Psoas muscle (tissue), 8 donors: ENCODE results near the gene TOPBP1. TPM values are rescaled to one million over a fixed set of nuclear protein-coding genes. Genes with fewer than 3 reads are reported as not detected.

Experiments
- ATAC-seq, 4 donors: fragments of 200-7000 bp; cut with Tn5 transposase; one replicate each; pipeline ENCODE4 v1.9.1; 2020; ENCODE audit warnings: moderate library complexity in 3 of 4, mild to moderate bottlenecking in 2 of 4
- DNase-seq, 2 donors: peaks; one replicate each; pipeline ENCODE4 v3.0.0-alpha.2; 2020
- H3K27ac ChIP-seq: fragments of 200-600 bp; one replicate; pipeline ENCODE4 v1.8.0; 2022
- H3K27me3 ChIP-seq, 3 donors: fragments of 200-600 bp in 1 of 3; one replicate each; pipeline versions ENCODE4 v1.6.1 to v1.8.0; 2013 to 2022; ENCODE audit warnings: low read length in 2 of 3, mild to moderate bottlenecking in 2 of 3, moderate library complexity in 1 of 3; ENCODE audit not compliant: insufficient read depth in 3 of 3
- H3K36me3 ChIP-seq, 2 donors: fragments of 200-600 bp in 1 of 2; one replicate each; pipeline versions ENCODE4 v1.6.1 to v1.8.0; 2013 to 2022; ENCODE audit warnings: low read depth in 1 of 2, mild to moderate bottlenecking in 1 of 2, moderate library complexity in 1 of 2; ENCODE audit not compliant: insufficient read depth in 1 of 2
- H3K4me1 ChIP-seq: fragments of 200-600 bp; one replicate; pipeline ENCODE4 v1.8.0; 2022
- H3K4me3 ChIP-seq: fragments of 200-600 bp; one replicate; pipeline ENCODE4 v1.8.0; 2022; ENCODE audit warnings: mild to moderate bottlenecking
- H3K9me3 ChIP-seq: fragments of 200-600 bp; one replicate; pipeline ENCODE4 v1.8.0; 2022
- CTCF ChIP-seq: fragments of 200-600 bp; IDR thresholded peaks from one replicate; pipeline ENCODE4 v1.8.0; 2022; ENCODE audit warnings: antibody characterized with exemption
- WGBS, 3 donors: extraction: QIAGEN DNeasy Blood & Tissue Kit; methylation state at CpG; one replicate each; pipeline versions ENCODE4 v1.1.6 to v1.1.7; 2013; 5-methylcytosine and 5-hydroxymethylcytosine counted together
- intact Hi-C, 2 donors: fragments of 100-400 bp; cut with DNase I; formaldehyde crosslinking; loops; one replicate each; pipeline versions ENCODE4 v1.11.0 to v1.14.2; 2022
- long read RNA-seq, 2 donors: library from polyadenylated mRNA; unstranded; transcript quantifications; one replicate each; pipeline ENCODE4 v2.0.0, GENCODE V29; 2021
- polyA plus RNA-seq, 3 donors: library from polyadenylated mRNA; stranded (reverse); fragments of 200-250 nt; gene quantifications; one replicate each; pipeline ENCODE4 v1.2.3, GENCODE V29; 2013
- total RNA-seq, 4 donors: library from RNA; stranded (reverse); fragmentation: NEBNext Ultra II Directional in 2 of 4; extraction: Animal tissue kit (Norgen Biotek cat#: 25700) in 2 of 4; gene quantifications; one replicate each; pipeline versions ENCODE4 v1.2.1 to v1.2.4, GENCODE V29; 2021 to 2023
- donor health status: healthy with polysubstance abuse.
- donor health status: DM: no; HTN: no; CAD: no; lungs with moderate emphysema.
- donor health status: Bipolar disorder and iron deficiency.
- donor health status: healthy.
- donor health status: DM: yes; HTN: yes; CAD: no.
- donor health status: DM: no; HTN: no; CAD: no.
- donor health status: DM: no; HTN: no; CAD: no.
- donor health status: DM: yes; HTN: yes; CAD: no.

Gene TOPBP1
- total RNA-seq (10 to 100 TPM in 1 of 4 donors, 1 to 10 TPM in 3; 6.7 to 10.5 (median 8.4) TPM), polyA plus RNA-seq (1 to 10 TPM; 5.7 to 8.8 (median 6.7) TPM)
- long read RNA-seq, donor 1, full-length matches to known transcripts = 6 of 12 reads
- long read RNA-seq, donor 1, partial matches to known transcripts = 2 of 12 reads
- long read RNA-seq, donor 1, other reads (novel, unspliced or antisense) = 4 of 12 reads
- long read RNA-seq, donor 2, full-length matches to known transcripts = 3 of 5 reads
- long read RNA-seq, donor 2, partial matches to known transcripts = 0 of 5 reads
- long read RNA-seq, donor 2, other reads (novel, unspliced or antisense) = 2 of 5 reads

- TF ChIP-seq CTCF = no peak
These were observed at the start of gene TOPBP1 for GRCh38 chr3:133661454-133662277. Gene TOPBP1 (minus strand): TSS chr3:133661941. CDS start chr3:133661127, 814 bp downstream.

GRCh38 chr3:133711013-133711412 is 49.3 kb upstream of the TOPBP1 start:
- intact Hi-C loops = no loop called here
- Histone ChIP-seq H3K4me3 (no peak overlapping the region), H3K27ac (no peak overlapping the region), H3K9me3 (no peaks in the 10 kb centered on the region), H3K4me1 (no peaks in the 10 kb centered on the region), H3K36me3 (no peaks in the 10 kb centered on the region), H3K27me3 (peaks cover 0 to 4% (median 0%) of the 10 kb centered on the region in 3 donors)
- ATAC-seq = no peak
- TF ChIP-seq CTCF = no peak
- DNase-seq = no peak
- WGBS, 3 donors = 81 to 89% (median 82%) methylated on average over 4 of the region's 4 CpGs

More at GRCh38 chr3:133661454-133662277, at the start of gene TOPBP1:
- H3K9me3 ChIP-seq = no peaks in the 10 kb centered on the region
- peaks cover 12% of the 10 kb centered on the region for H3K4me1 ChIP-seq
- H3K4me3 ChIP-seq = peak within 1 kb of the TSS; percentile 85
- H3K27ac ChIP-seq = peak within 1 kb of the TSS; percentile 86
- 0 to 1% (median 1%) methylated on average over 55 to 58 of the region's 58 CpGs for WGBS, 3 donors
- H3K27me3 ChIP-seq = no peaks in the 10 kb centered on the region
- peaks cover 0 to 26% of the 10 kb centered on the region in 2 donors for H3K36me3 ChIP-seq
- ATAC-seq (peak; percentile 90 to 98 (median 92)), DNase-seq (peak; percentile 80 to 88)
- intact Hi-C loops = loop anchor here (5.0 to 10.0 kb wide), 4 partner anchors 133 to 271 kb away; partner anchors contain the start of gene SRPRB (in 1 of the 2)

GRCh38 chr3:133709139-133709750 is 47.5 kb upstream of the TOPBP1 start:
- TF ChIP-seq CTCF = no peak
- Histone ChIP-seq H3K4me3 (no peak overlapping the region), H3K36me3 (no peaks in the 10 kb centered on the region), H3K27ac (no peak overlapping the region), H3K9me3 (no peaks in the 10 kb centered on the region), H3K4me1 (no peaks in the 10 kb centered on the region), H3K27me3 (peaks cover 0 to 4% (median 0%) of the 10 kb centered on the region in 3 donors)
- intact Hi-C loops = no loop called here
- ATAC-seq = no peak
- no peak for DNase-seq
- 56 to 73% (median 71%) methylated on average over 3 of the region's 3 CpGs for WGBS, 3 donors

GRCh38 chr3:133706033-133706432 is 44.3 kb upstream of the TOPBP1 start:
- H3K4me3 ChIP-seq = no peak overlapping the region

More at GRCh38 chr3:133706033-133706432, 44.3 kb upstream of the TOPBP1 start:
- DNase-seq (no peak), ATAC-seq (no peak)
- no peak overlapping the region for H3K27ac ChIP-seq
- peaks cover 0 to 4% (median 0%) of the 10 kb centered on the region in 3 donors for H3K27me3 ChIP-seq
- intact Hi-C loops = no loop called here
- TF ChIP-seq CTCF = no peak
- 73 to 82% (median 74%) methylated on average over 4 of the region's 4 CpGs for WGBS, 3 donors
- no peaks in the 10 kb centered on the region for H3K9me3 ChIP-seq
- H3K4me1 ChIP-seq = no peaks in the 10 kb centered on the region
- no peaks in the 10 kb centered on the region for H3K36me3 ChIP-seq
